ENCODE measurements around the gene MAD1L1.

DNA sequence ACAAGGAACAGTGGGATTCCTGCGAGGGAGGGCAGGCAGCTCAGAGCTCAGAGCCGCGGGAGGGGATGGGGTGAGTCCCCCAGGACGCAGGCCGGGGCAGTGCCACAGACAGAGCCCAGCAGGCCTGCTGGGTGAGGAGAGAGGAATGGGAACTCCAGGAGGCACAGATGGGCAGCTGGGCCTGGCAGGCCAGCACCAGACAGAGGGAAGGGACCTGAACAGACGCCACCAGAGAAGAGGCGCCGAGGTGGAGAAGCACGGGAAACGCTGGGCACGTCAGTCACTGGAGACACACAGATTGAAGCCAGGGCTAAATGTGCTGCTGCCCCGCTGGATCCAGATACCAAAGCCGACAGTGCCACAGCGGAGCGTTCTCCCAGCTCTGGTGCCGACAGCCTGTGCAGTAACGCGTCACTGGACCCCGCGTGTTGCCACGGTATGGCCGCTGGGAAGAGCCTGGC lies 225.8 kb downstream of the MAD1L1 start:
- no peak for TF ChIP-seq CTCF (conservative IDR thresholded peaks at IDR 0.05)
- TF ChIP-seq ZFX (IDR thresholded peaks at IDR 0.05) = no peak

Measured in C4-2B (cell line).